ENCODE results near the gene MCF2L2. TPM values are rescaled to one million over a fixed set of nuclear protein-coding genes. Genes with fewer than 3 reads are reported as not detected.

The MCF2L2 gene
- total RNA-seq, 1 donor from 2014 or later, result 0.84 TPM

- TF ChIP-seq CTCF (IDR thresholded peaks at IDR 0.05; ENCODE audit: insufficient read depth, low read length, poor library complexity, severe bottlenecking), result no peak
- Histone ChIP-seq H3K27me3 (ENCODE audit: control insufficient read depth, insufficient read depth, low read length) (no peaks in the 10 kb centered on the region), H3K36me3 (ENCODE audit: control insufficient read depth, insufficient read depth, low read length) (no peaks in the 10 kb centered on the region), H3K4me3 (ENCODE audit: low read depth, low read length) (no peak overlapping the region)
- no peak for DNase-seq (ENCODE audit: low read depth)
These were observed 110.2 kb downstream of the MCF2L2 start for GRCh38 chr3:183317886-183318865.

GRCh38 chr3:183317271-183317670, 111.1 kb downstream of the MCF2L2 start:
- H3K4me3 ChIP-seq (ENCODE audit: low read depth, low read length), result no peak overlapping the region
- DNase-seq (ENCODE audit: low read depth), result no peak
- no peaks in the 10 kb centered on the region for H3K36me3 ChIP-seq (ENCODE audit: control insufficient read depth, insufficient read depth, low read length)
- no peak for TF ChIP-seq CTCF (IDR thresholded peaks at IDR 0.05; ENCODE audit: insufficient read depth, low read length, poor library complexity, severe bottlenecking)
- H3K27me3 ChIP-seq (ENCODE audit: control insufficient read depth, insufficient read depth, low read length), result no peaks in the 10 kb centered on the region

- no peak overlapping the region for H3K4me3 ChIP-seq (ENCODE audit: low read depth, low read length)
- no peak for DNase-seq (ENCODE audit: low read depth)
- no peak for TF ChIP-seq CTCF (IDR thresholded peaks at IDR 0.05; ENCODE audit: insufficient read depth, low read length, poor library complexity, severe bottlenecking)
- H3K27me3 ChIP-seq (ENCODE audit: control insufficient read depth, insufficient read depth, low read length), result no peaks in the 10 kb centered on the region
- no peaks in the 10 kb centered on the region for H3K36me3 ChIP-seq (ENCODE audit: control insufficient read depth, insufficient read depth, low read length)
These were observed 112.7 kb downstream of the MCF2L2 start for GRCh38 chr3:183315739-183316138.

- no peak for TF ChIP-seq CTCF (IDR thresholded peaks at IDR 0.05; ENCODE audit: insufficient read depth, low read length, poor library complexity, severe bottlenecking)
- Histone ChIP-seq H3K27me3 (ENCODE audit: control insufficient read depth, insufficient read depth, low read length) (no peaks in the 10 kb centered on the region), H3K4me3 (ENCODE audit: low read depth, low read length) (no peak overlapping the region), H3K36me3 (ENCODE audit: control insufficient read depth, insufficient read depth, low read length) (no peaks in the 10 kb centered on the region)
- DNase-seq (ENCODE audit: low read depth), result no peak
These were observed 114.7 kb downstream of the MCF2L2 start for GRCh38 chr3:183313764-183314163.

- no peak for TF ChIP-seq CTCF (IDR thresholded peaks at IDR 0.05; ENCODE audit: insufficient read depth, low read length, poor library complexity, severe bottlenecking)
- H3K36me3 ChIP-seq (ENCODE audit: control insufficient read depth, insufficient read depth, low read length), result no peaks in the 10 kb centered on the region
- no peaks in the 10 kb centered on the region for H3K27me3 ChIP-seq (ENCODE audit: control insufficient read depth, insufficient read depth, low read length)
- no peak overlapping the region for H3K4me3 ChIP-seq (ENCODE audit: low read depth, low read length)
- DNase-seq (ENCODE audit: low read depth), result no peak
These were observed 115.1 kb downstream of the MCF2L2 start for GRCh38 chr3:183313351-183313750.

Measured in kidney epithelial cell (primary cell).